Neural progenitor cell (in vitro differentiated cells): Measurements from ENCODE around the gene PCDH15. TPM values are rescaled to one million over a fixed set of nuclear protein-coding genes. Genes with fewer than 3 reads are reported as not detected.
"Not testable (repeated sequence)": the region's sequence is repeated elsewhere in the genome, so short reads cannot be mapped to it uniquely, and the experiment has no call there.

Experiments used
- DNase-seq: peaks from one replicate; pipeline ENCODE4 v3.0.0-alpha.2; 2016; ENCODE audit warnings: low spot score
- H2AFZ ChIP-seq: fragments of 200-600 bp; sonication (generic); replicated peaks from 2 replicates; pipeline ENCODE4 v1.6.1; 2016; ENCODE audit warnings: antibody characterized with exemption
- H3F3A ChIP-seq: fragments of 200-600 bp; sonication (generic); 2 replicates; pipeline ENCODE4 v1.6.1; 2016; ENCODE audit warnings: antibody characterized with exemption, low read depth
- H3K27ac ChIP-seq: fragments of 200-600 bp; sonication (generic); 2 replicates; pipeline ENCODE4 v1.5.1; 2016; ENCODE audit warnings: mild to moderate bottlenecking
- H3K27me3 ChIP-seq: fragments of 200-600 bp; sonication (generic); 2 replicates; pipeline ENCODE4 v1.6.1; 2016; ENCODE audit warnings: mild to moderate bottlenecking, moderate library complexity
- H3K36me3 ChIP-seq: fragments of 200-600 bp; sonication (generic); 2 replicates; pipeline ENCODE4 v1.5.1; 2016
- H3K4me1 ChIP-seq: fragments of 200-600 bp; sonication (generic); 2 replicates; pipeline ENCODE4 v1.6.1; 2016; ENCODE audit warnings: mixed run types
- H3K4me2 ChIP-seq: fragments of 200-600 bp; sonication (generic); 2 replicates; pipeline ENCODE4 v1.6.1; 2016
- H3K4me3 ChIP-seq: fragments of 200-600 bp; sonication (generic); 2 replicates; pipeline ENCODE4 v1.5.1; 2016
- H3K79me2 ChIP-seq: fragments of 200-600 bp; sonication (generic); 2 replicates; pipeline ENCODE4 v1.6.1; 2016; ENCODE audit warnings: low read depth
- H3K9ac ChIP-seq: fragments of 200-600 bp; sonication (generic); 2 replicates; pipeline ENCODE4 v1.6.1; 2016
- H3K9me3 ChIP-seq: fragments of 200-600 bp; sonication (generic); 2 replicates; pipeline ENCODE4 v1.5.1; 2016; ENCODE audit warnings: low read depth
- H4K20me1 ChIP-seq: fragments of 200-600 bp; sonication (generic); 2 replicates; pipeline ENCODE4 v1.6.1; 2016; ENCODE audit warnings: low read depth
- H3K27ac Mint-ChIP-seq: 3 replicates; pipeline ENCODE4 v1.8.0; 2021; ENCODE audit warnings: mixed read lengths
- H3K27me3 Mint-ChIP-seq: 2 replicates; pipeline ENCODE4 v1.8.0; 2022; ENCODE audit warnings: low read depth, mild to moderate bottlenecking, inconsistent platforms, moderate library complexity, mixed read lengths; ENCODE audit not compliant: insufficient read depth
- H3K36me3 Mint-ChIP-seq: 3 replicates; pipeline ENCODE4 v1.8.0; 2021; ENCODE audit warnings: mixed read lengths
- H3K4me1 Mint-ChIP-seq: 3 replicates; pipeline ENCODE4 v1.8.0; 2021; ENCODE audit warnings: mixed read lengths
- H3K4me3 Mint-ChIP-seq: 3 replicates; pipeline ENCODE4 v1.8.0; 2021; ENCODE audit warnings: mild to moderate bottlenecking, moderate library complexity, mixed read lengths
- H3K9me3 Mint-ChIP-seq: 3 replicates; pipeline ENCODE4 v1.8.0; 2020; ENCODE audit warnings: mixed read lengths
- EZH2 ChIP-seq: fragments of 200-600 bp; sonication (generic); IDR thresholded peaks from 2 replicates; pipeline ENCODE4 v1.6.1; 2017; ENCODE audit warnings: antibody characterized with exemption, mild to moderate bottlenecking, moderate library complexity
- EZH2phosphoT487 ChIP-seq: fragments of 200-600 bp; sonication (generic); IDR thresholded peaks from 2 replicates; pipeline ENCODE4 v1.6.1; 2017; ENCODE audit warnings: antibody characterized with exemption
- total RNA-seq: library from RNA; depleted of rRNA; stranded (reverse); fragments of >200 nt; gene quantifications from 2 replicates; pipeline ENCODE4 v1.2.3, GENCODE V29; 2015; ENCODE audit warnings: low replicate concordance
- TF ChIP-seq, protein P1 (sequence below): fragments of 200-600 bp; sonication (generic); IDR thresholded peaks from 2 replicates; pipeline ENCODE4 v1.5.1; 2017; ENCODE audit warnings: antibody characterized with exemption, mild to moderate bottlenecking

PCDH15 gene
- total RNA-seq, 1 donor from 2014 or later, result 0.17 TPM

DNA sequence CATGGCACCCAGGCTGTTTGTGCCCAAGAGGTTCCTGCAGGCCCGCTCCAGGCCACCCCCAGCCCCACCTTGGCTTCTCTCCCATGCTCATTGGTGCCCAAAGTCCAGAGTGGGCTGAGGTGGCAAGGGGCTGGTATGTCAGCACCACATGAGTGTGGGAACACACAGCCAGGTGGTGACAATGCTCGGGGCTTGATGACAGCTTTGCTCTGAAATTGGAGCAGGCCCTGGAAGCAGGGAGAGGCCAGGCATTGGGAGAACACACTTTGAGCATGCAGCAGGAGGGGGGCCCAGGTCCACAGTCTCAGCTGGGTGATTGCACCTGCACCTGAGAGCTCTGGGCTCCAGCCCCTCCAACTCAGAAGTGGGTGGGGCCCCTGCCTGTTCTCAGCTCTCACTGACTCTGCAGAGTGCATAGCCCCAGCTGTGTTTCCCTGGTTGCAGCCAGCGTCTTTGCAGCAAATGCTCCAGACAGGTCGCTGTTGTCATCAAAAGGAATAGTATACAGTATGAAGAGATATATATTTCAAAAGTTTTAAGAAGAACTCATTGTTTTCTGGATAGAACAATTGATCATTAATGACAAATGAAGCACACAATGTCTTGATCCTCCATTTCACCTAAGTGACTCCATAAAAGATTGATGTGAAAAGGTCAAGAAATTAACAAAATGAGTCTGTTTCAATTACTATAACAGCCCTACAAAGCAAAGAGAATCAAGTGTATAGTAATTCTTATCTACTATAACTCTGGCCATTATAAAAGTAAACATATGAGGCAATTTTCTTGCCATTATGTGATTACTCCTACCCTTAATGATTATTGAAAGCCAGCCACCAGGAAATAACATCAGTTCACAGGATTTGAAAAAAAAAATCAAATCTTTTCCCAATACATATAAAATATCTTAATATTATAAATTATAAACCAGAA is 848.1 kb downstream of the PCDH15 start:
- Histone ChIP-seq H3K4me1 (no peaks in the 10 kb centered on the region), H3K36me3 (no peaks in the 10 kb centered on the region), H4K20me1 (no peaks in the 10 kb centered on the region), H3K4me2 (no peak overlapping the region), H3K9me3 (no peaks in the 10 kb centered on the region), H3K9ac (no peak overlapping the region), H3F3A (no peaks in the 10 kb centered on the region), H3K4me3 (no peak overlapping the region), H3K27me3 (no peaks in the 10 kb centered on the region), H3K27ac (no peak overlapping the region), H2AFZ (no peak overlapping the region), H3K79me2 (no peaks in the 10 kb centered on the region)
- Mint-ChIP-seq H3K36me3 (no peaks in the 10 kb centered on the region), H3K27me3 (no peaks in the 10 kb centered on the region), H3K27ac (no peak overlapping the region), H3K4me1 (no peaks in the 10 kb centered on the region), H3K4me3 (no peak overlapping the region), H3K9me3 (peaks cover 2% of the 10 kb centered on the region)
- no peak for TF ChIP-seq EZH2phosphoT487
- TF ChIP-seq, protein P1, sequence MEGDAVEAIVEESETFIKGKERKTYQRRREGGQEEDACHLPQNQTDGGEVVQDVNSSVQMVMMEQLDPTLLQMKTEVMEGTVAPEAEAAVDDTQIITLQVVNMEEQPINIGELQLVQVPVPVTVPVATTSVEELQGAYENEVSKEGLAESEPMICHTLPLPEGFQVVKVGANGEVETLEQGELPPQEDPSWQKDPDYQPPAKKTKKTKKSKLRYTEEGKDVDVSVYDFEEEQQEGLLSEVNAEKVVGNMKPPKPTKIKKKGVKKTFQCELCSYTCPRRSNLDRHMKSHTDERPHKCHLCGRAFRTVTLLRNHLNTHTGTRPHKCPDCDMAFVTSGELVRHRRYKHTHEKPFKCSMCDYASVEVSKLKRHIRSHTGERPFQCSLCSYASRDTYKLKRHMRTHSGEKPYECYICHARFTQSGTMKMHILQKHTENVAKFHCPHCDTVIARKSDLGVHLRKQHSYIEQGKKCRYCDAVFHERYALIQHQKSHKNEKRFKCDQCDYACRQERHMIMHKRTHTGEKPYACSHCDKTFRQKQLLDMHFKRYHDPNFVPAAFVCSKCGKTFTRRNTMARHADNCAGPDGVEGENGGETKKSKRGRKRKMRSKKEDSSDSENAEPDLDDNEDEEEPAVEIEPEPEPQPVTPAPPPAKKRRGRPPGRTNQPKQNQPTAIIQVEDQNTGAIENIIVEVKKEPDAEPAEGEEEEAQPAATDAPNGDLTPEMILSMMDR, result no peak
- TF ChIP-seq EZH2, result no peak
- DNase-seq, result no peak

DNA sequence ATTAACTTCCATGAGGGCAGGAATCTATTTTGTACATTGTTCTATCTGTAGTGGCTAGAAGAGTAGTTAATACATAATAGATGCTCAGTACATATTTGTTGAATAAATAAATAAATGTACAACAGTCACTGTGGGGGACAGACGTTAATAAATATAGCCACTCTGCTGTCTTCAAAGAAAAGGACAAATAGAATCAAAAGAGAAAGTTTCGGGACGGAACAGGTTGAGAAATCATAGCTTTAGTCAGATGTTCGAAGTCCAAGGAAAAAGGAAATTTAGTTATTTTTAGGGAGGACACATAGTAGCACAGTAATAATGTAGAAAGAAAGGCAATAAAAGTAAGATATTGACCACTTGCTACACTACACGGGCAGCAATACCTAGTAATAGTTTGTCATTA is 861.4 kb downstream of the PCDH15 start:
- Histone ChIP-seq H3K4me1 (no peaks in the 10 kb centered on the region), H4K20me1 (no peaks in the 10 kb centered on the region), H3K79me2 (no peaks in the 10 kb centered on the region), H3K9ac (no peak overlapping the region), H2AFZ (no peak overlapping the region), H3F3A (no peaks in the 10 kb centered on the region), H3K9me3 (no peaks in the 10 kb centered on the region), H3K4me3 (no peak overlapping the region), H3K27me3 (no peaks in the 10 kb centered on the region), H3K27ac (no peak overlapping the region), H3K36me3 (no peaks in the 10 kb centered on the region), H3K4me2 (no peak overlapping the region)
- Mint-ChIP-seq H3K27ac (no peak overlapping the region), H3K9me3 (no peaks in the 10 kb centered on the region), H3K4me1 (no peaks in the 10 kb centered on the region), H3K36me3 (no peaks in the 10 kb centered on the region), H3K4me3 (no peak overlapping the region), H3K27me3 (no peaks in the 10 kb centered on the region)
- no peak for TF ChIP-seq EZH2phosphoT487
- no peak for TF ChIP-seq EZH2
- no peak for DNase-seq

DNA sequence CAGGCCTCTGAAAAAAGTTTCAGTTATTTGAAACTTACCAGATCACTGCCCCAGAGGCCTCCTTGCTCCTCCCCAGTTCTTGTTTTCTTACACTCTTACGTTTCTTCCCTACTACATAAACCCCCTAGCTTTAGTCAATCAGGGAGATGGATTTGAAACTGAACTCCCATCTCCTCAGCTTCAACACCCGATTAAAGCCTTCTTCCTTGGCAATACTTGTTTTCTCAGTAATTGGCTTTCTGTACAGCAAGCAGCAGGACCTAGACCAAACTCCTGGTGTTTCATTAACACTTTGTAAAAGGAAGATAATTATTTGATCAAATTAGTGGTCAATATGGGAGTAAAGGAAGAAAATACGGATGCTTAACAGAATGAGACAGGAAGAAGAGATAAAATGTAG is 870.4 kb downstream of the PCDH15 start:
- Mint-ChIP-seq H3K4me1 (no peaks in the 10 kb centered on the region), H3K27me3 (peaks cover 3% of the 10 kb centered on the region), H3K9me3 (peaks cover 7% of the 10 kb centered on the region), H3K36me3 (no peaks in the 10 kb centered on the region), H3K4me3 (no peak overlapping the region), H3K27ac (no peak overlapping the region)
- H4K20me1 ChIP-seq, result no peaks in the 10 kb centered on the region
- DNase-seq, result no peak
- TF ChIP-seq, protein P1, result no peak
- TF ChIP-seq EZH2phosphoT487, result no peak
- no peak for TF ChIP-seq EZH2
- H3K4me2 ChIP-seq, result no peak overlapping the region
- no peak overlapping the region for H3K9ac ChIP-seq
- no peak overlapping the region for H3K27ac ChIP-seq
- no peaks in the 10 kb centered on the region for H3F3A ChIP-seq
- no peaks in the 10 kb centered on the region for H3K4me1 ChIP-seq
- H3K9me3 ChIP-seq, result no peaks in the 10 kb centered on the region
- no peak overlapping the region for H2AFZ ChIP-seq
- H3K27me3 ChIP-seq, result no peaks in the 10 kb centered on the region
- no peaks in the 10 kb centered on the region for H3K79me2 ChIP-seq
- H3K4me3 ChIP-seq, result no peak overlapping the region
- no peaks in the 10 kb centered on the region for H3K36me3 ChIP-seq

DNA sequence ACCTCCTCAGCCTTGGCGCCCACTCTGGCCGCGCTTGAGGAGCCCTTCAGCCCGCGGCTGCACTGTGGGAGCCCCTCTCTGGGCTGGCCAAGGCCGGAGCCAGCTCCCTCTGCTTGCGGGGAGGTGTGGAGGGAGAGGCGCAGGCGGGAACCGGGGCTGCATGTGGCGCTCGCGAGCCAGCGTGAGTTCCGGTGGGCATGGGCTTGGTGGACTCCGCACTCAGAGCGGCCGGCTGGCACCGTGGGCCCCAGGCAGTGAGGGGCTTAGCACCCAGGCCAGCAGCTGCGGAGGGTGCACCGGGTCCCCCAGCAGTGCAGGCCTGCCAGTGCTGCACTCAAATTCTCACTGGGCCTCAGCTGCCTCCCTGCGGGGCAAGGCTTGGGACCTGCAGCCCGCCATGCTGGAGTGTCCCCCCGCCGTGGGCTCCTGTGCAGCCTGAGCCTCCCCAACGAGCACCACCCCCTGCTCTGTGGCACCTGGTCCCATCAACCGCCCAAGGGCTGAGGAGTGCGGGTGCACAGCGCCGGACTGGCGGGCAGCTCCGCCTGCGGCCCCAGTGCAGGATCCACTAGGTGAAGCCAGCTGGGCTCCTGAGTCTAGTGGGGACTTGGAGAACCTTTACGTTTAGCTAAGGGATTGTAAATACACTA is 876.9 kb downstream of the PCDH15 start:
- not testable (repeated sequence) for H4K20me1 ChIP-seq, H3K27me3 Mint-ChIP-seq, H2AFZ ChIP-seq, H3K4me2 ChIP-seq, H3K27ac Mint-ChIP-seq, H3K4me1 Mint-ChIP-seq, DNase-seq, H3K79me2 ChIP-seq, H3K36me3 ChIP-seq, H3K9ac ChIP-seq, H3K27me3 ChIP-seq, H3F3A ChIP-seq, H3K9me3 ChIP-seq, H3K4me3 ChIP-seq, H3K4me3 Mint-ChIP-seq, H3K4me1 ChIP-seq, H3K27ac ChIP-seq, H3K36me3 Mint-ChIP-seq
- H3K9me3 Mint-ChIP-seq, result peaks cover 12% of the 10 kb centered on the region
